GM12878 (cell line): ENCODE results near the gene SKAP1. TPM values are rescaled to one million over a fixed set of nuclear protein-coding genes. Genes with fewer than 3 reads are reported as not detected.

Source experiments
- ATAC-seq: fragments of 200-7000 bp; cut with Tn5 transposase; 3 replicates; pipeline ENCODE4 v1.9.1; 2020; ENCODE audit warnings: mild to moderate bottlenecking, moderate library complexity
- BruUV-seq: library from RNA; stranded (reverse); fragments of 400-500 nt; replicated peaks from 2 replicates; lab custom pipeline; 2021; lab: Mats Ljungman, UMichigan
- CTCF ChIA-PET: fragments of 300-600 bp; sonication (Branson Sonifier 250); formaldehyde crosslinking; extraction: SDS; loops from one replicate; lab custom pipeline; 2021; ENCODE audit warnings: inconsistent platforms; lab: Yijun Ruan, JAX
- POLR2A ChIA-PET: fragments of 350-600 bp; formaldehyde crosslinking; extraction: SDS; loops from one replicate; lab custom pipeline; 2021; ENCODE audit warnings: inconsistent platforms; lab: Charles Lee
- RAD21 ChIA-PET: fragments of 300-600 bp; sonication (Branson Sonifier 250); formaldehyde crosslinking; loops from one replicate; lab custom pipeline; 2023; ENCODE audit warnings: antibody characterized with exemption; ENCODE audit not compliant: unreplicated experiment; lab: Charles Lee
- SMC1A ChIA-PET: fragments of 300-600 bp; sonication (Branson Sonifier 250); formaldehyde crosslinking; loops from one replicate; lab custom pipeline; 2023; ENCODE audit not compliant: unreplicated experiment, uncharacterized antibody; lab: Charles Lee
- DNase-seq: peaks from one replicate; pipeline ENCODE4 v3.0.0-alpha.2; 2011; ENCODE audit warnings: low read depth, low spot score
- FAIRE-seq: peaks from 3 replicates; lab custom pipeline; 2011; peaks lifted over from hg19 to GRCh38; lab: Jason Lieb, UNC
- H2AFZ ChIP-seq: 2 replicates; pipeline ENCODE4 v1.6.0; 2011; ENCODE audit warnings: low read depth, low read length, control low read depth; ENCODE audit not compliant: control insufficient read depth
- H3K27ac ChIP-seq: 2 replicates; pipeline ENCODE4 v1.5.1; 2011; ENCODE audit warnings: control low read depth; ENCODE audit not compliant: control insufficient read depth, insufficient read depth
- H3K27me3 ChIP-seq, 2 experiments: replicated peaks in 1 of 2; 2 replicates each; pipeline versions ENCODE4 v1.6.0 to v1.6.1; 2011; ENCODE audit warnings: low read length in 1 of 2; ENCODE audit not compliant: control insufficient read depth in 2 of 2, insufficient read depth in 2 of 2
- H3K36me3 ChIP-seq, 2 experiments: 2 replicates each; pipeline ENCODE4 v1.5.1; 2011; ENCODE audit warnings: low read length in 1 of 2; ENCODE audit not compliant: control insufficient read depth in 2 of 2, insufficient read depth in 2 of 2
- H3K4me1 ChIP-seq: 2 replicates; pipeline ENCODE4 v1.6.1; 2011; ENCODE audit warnings: mild to moderate bottlenecking, low read length, moderate library complexity, mixed read lengths; ENCODE audit not compliant: control insufficient read depth, insufficient read depth
- H3K4me2 ChIP-seq: 2 replicates; pipeline ENCODE4 v1.6.0; 2011; ENCODE audit warnings: control low read depth; ENCODE audit not compliant: control insufficient read depth, insufficient read depth
- H3K4me3 ChIP-seq: fragments of 200-600 bp; sonication (generic); 2 replicates; pipeline ENCODE4 v1.5.1; 2016
- H3K79me2 ChIP-seq: 2 replicates; pipeline ENCODE4 v1.6.0; 2011; ENCODE audit warnings: low read length; ENCODE audit not compliant: control insufficient read depth, insufficient read depth
- H3K9ac ChIP-seq: 2 replicates; pipeline ENCODE4 v1.8.0; 2011; ENCODE audit warnings: low read length, control low read depth, mixed read lengths; ENCODE audit not compliant: control insufficient read depth, insufficient read depth
- H3K9me3 ChIP-seq: replicated peaks from 3 replicates; pipeline ENCODE4 v1.5.1; 2011; ENCODE audit warnings: mild to moderate bottlenecking, low read length; ENCODE audit not compliant: control insufficient read depth, insufficient read depth
- H4K20me1 ChIP-seq: 2 replicates; pipeline ENCODE4 v1.6.0; 2011; ENCODE audit not compliant: control insufficient read depth, insufficient read depth
- BRCA1 ChIP-seq: IDR thresholded peaks from 2 replicates; pipeline ENCODE4 v1.6.1; 2011; ENCODE audit warnings: low read depth, low read length, improper control_type of control experiment
- WGBS: methylation state at CpG from one replicate; pipeline ENCODE4 v1.1.6; 2016; ENCODE audit warnings: low lambda C conversion rate; ENCODE audit not compliant: insufficient replicate concordance, insufficient coverage; ENCODE audit errors: missing lambda C conversion rate; 5-methylcytosine and 5-hydroxymethylcytosine counted together
- in situ Hi-C: fragments of 300-500 bp; cut with MboI; formaldehyde crosslinking; loops from 9 replicates; pipeline ENCODE4 v1.14.3; 2018; ENCODE audit warnings: mixed read lengths
- intact Hi-C: fragments of 100-400 bp; cut with micrococcal nuclease; formaldehyde crosslinking; loops from one replicate; pipeline ENCODE4 v1.14.2; 2022; ENCODE audit not compliant: unreplicated experiment
- polyA plus RNA-seq, 11 experiments: library from polyadenylated mRNA; depleted of rRNA in 4 of 11; unstranded in 6 of 11; stranded (reverse) in 5 of 11; fragments of >200 nt; fragmentation: Nextera tagmentation in 4 of 11; fragmentation: Illumina TruSeq in 1 of 11; extraction: Ambion mirVana in 4 of 11; extraction: Trizol in 1 of 11; gene quantifications; 1 replicate in 1 of 11; 2 replicates in 10 of 11; pipeline versions ENCODE4 v1.2.1 to v1.2.3, GENCODE V29; 2011 to 2016; ENCODE audit warnings: inconsistent platforms in 2 of 11, missing spikeins in 2 of 11, low read depth in 1 of 11
- total RNA-seq, 4 experiments: library from RNA; depleted of rRNA in 3 of 4; stranded (reverse); fragments of >200 nt in 3 of 4; fragmentation: Illumina TruSeq in 1 of 4; extraction: Trizol in 1 of 4; gene quantifications; 2 replicates each; pipeline versions ENCODE4 v1.2.1 to v1.2.3, GENCODE V29; 2013 to 2021
- TF ChIP-seq, protein P1 (sequence below): fragments of 450-650 bp; IDR thresholded peaks from 2 replicates; pipeline ENCODE4 v1.6.1; 2018; ENCODE audit warnings: mild to moderate bottlenecking, low read depth, moderate library complexity; ENCODE audit not compliant: partially characterized antibody
- TF ChIP-seq, protein P2 (sequence below): fragments of 450-650 bp; IDR thresholded peaks from 2 replicates; pipeline ENCODE4 v1.6.1; 2017; ENCODE audit warnings: mild to moderate bottlenecking, low read depth, inconsistent platforms; ENCODE audit not compliant: poor library complexity, severe bottlenecking
- TF ChIP-seq, protein P3 (sequence below): fragments of 450-650 bp; IDR thresholded peaks from 2 replicates; pipeline ENCODE4 v1.6.1; 2017; ENCODE audit warnings: antibody characterized with exemption, mild to moderate bottlenecking, moderate library complexity

The SKAP1 gene
- total and polyA plus RNA-seq, 10 of the 15 experiments (the other 5 are each of a cell fraction or from before 2014, with no cell fraction given): 17.1 to 97.6 (median 35.9) TPM

DNA sequence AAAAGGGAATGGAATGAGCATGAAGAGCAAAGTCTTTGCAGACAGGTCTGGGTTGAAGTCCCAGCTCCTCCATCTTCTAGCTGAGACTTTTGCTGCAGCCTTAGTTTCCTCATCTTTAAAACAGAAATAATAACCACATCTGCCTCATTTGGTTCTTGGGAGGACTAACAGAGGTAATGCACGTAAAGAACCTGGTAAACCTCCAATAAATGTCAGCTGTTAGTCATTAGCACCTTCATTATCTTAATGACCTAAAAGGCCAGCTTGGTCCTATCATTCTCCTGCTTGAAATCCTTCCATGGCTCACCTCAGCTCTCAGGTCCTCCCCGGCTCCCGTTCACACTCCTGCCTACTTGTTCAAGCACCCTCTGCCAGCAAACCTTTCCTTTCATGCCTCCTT, 51.8 kb downstream of the SKAP1 start (continued):
- TF ChIP-seq, protein P1, sequence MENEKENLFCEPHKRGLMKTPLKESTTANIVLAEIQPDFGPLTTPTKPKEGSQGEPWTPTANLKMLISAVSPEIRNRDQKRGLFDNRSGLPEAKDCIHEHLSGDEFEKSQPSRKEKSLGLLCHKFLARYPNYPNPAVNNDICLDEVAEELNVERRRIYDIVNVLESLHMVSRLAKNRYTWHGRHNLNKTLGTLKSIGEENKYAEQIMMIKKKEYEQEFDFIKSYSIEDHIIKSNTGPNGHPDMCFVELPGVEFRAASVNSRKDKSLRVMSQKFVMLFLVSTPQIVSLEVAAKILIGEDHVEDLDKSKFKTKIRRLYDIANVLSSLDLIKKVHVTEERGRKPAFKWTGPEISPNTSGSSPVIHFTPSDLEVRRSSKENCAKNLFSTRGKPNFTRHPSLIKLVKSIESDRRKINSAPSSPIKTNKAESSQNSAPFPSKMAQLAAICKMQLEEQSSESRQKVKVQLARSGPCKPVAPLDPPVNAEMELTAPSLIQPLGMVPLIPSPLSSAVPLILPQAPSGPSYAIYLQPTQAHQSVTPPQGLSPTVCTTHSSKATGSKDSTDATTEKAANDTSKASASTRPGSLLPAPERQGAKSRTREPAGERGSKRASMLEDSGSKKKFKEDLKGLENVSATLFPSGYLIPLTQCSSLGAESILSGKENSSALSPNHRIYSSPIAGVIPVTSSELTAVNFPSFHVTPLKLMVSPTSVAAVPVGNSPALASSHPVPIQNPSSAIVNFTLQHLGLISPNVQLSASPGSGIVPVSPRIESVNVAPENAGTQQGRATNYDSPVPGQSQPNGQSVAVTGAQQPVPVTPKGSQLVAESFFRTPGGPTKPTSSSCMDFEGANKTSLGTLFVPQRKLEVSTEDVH: no peak
- no peak for TF ChIP-seq BRCA1
- TF ChIP-seq, protein P2, sequence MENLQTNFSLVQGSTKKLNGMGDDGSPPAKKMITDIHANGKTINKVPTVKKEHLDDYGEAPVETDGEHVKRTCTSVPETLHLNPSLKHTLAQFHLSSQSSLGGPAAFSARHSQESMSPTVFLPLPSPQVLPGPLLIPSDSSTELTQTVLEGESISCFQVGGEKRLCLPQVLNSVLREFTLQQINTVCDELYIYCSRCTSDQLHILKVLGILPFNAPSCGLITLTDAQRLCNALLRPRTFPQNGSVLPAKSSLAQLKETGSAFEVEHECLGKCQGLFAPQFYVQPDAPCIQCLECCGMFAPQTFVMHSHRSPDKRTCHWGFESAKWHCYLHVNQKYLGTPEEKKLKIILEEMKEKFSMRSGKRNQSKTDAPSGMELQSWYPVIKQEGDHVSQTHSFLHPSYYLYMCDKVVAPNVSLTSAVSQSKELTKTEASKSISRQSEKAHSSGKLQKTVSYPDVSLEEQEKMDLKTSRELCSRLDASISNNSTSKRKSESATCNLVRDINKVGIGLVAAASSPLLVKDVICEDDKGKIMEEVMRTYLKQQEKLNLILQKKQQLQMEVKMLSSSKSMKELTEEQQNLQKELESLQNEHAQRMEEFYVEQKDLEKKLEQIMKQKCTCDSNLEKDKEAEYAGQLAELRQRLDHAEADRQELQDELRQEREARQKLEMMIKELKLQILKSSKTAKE: no peak

DNA sequence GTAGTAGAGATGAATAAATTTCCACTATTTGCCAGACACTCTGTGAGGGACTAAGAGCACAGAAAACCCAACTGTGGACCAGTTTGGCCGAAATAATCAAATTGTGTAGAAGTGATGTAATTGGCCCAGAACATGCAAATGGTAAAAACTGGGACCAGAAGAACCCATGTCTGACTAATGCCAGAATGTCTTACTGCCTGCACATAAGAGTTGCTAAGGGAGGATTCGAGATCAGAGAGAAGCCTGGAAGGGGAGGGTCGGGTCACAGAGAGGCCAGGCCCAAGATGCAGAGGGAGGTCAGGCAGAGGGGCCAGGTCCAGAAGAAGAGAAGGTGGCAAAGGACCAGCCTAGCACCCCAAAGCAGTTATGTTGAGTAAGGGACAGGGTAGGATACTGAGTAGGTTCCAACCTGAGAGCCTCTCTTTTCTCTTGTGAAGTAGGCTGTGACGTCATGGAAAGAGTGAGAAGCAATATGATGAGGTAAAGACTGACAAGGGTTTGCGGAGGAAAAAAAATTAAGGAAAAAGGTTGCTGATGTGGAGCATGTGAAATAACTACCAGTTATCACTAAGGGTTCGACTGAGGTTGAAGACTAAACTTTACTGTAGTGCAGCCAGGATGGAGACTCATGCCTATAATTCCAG, 53.2 kb downstream of the SKAP1 start:
- ChIA-PET CTCF (interaction anchor here (1.0 to 4.6 kb wide), 3 partner anchors 25 to 80 kb away, joined by 5 to 25 read pairs (median 9); no protein-coding TSS in a partner anchor), POLR2A (interaction anchor here (0.7 to 1.6 kb wide), 2 partner anchors 13 to 69 kb away, joined by 4 to 6 read pairs; no protein-coding TSS in a partner anchor), SMC1A (interaction anchor here (1.0 to 1.7 kb wide), 4 partner anchors 13 to 80 kb away, joined by 4 to 8 read pairs (median 4); no protein-coding TSS in a partner anchor), RAD21 (interaction anchor here (1.6 to 3.2 kb wide), 2 partner anchors 25 to 69 kb away, joined by 5 to 14 read pairs; no protein-coding TSS in a partner anchor)
- Histone ChIP-seq H3K4me1 (no peaks in the 10 kb centered on the region), H3K9me3 (no peaks in the 10 kb centered on the region), H3K36me3 (peaks cover 5 to 7% of the 10 kb centered on the region in 2 experiments), H3K4me3 (no peak overlapping the region), H3K4me2 (no peak overlapping the region), H4K20me1 (no peaks in the 10 kb centered on the region), H3K27ac (no peak overlapping the region), H2AFZ (no peak overlapping the region), H3K27me3 (no peaks in the 10 kb centered on the region), H3K9ac (no peak overlapping the region), H3K79me2 (no peaks in the 10 kb centered on the region; the same call in 1 of the 2 replicates)
- TF ChIP-seq, protein P3, sequence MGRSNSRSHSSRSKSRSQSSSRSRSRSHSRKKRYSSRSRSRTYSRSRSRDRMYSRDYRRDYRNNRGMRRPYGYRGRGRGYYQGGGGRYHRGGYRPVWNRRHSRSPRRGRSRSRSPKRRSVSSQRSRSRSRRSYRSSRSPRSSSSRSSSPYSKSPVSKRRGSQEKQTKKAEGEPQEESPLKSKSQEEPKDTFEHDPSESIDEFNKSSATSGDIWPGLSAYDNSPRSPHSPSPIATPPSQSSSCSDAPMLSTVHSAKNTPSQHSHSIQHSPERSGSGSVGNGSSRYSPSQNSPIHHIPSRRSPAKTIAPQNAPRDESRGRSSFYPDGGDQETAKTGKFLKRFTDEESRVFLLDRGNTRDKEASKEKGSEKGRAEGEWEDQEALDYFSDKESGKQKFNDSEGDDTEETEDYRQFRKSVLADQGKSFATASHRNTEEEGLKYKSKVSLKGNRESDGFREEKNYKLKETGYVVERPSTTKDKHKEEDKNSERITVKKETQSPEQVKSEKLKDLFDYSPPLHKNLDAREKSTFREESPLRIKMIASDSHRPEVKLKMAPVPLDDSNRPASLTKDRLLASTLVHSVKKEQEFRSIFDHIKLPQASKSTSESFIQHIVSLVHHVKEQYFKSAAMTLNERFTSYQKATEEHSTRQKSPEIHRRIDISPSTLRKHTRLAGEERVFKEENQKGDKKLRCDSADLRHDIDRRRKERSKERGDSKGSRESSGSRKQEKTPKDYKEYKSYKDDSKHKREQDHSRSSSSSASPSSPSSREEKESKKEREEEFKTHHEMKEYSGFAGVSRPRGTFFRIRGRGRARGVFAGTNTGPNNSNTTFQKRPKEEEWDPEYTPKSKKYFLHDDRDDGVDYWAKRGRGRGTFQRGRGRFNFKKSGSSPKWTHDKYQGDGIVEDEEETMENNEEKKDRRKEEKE: no peak
- DNase-seq (no peak), ATAC-seq (no peak), FAIRE-seq (no peak)
- intact Hi-C loops (no loop called here), in situ Hi-C loops (no loop called here)
- WGBS: 30% methylated on average over 6 of the region's 6 CpGs
- BruUV-seq: no TSS peak
